GM23248 (cell line): Measurements from ENCODE around the gene CALR3. TPM values are rescaled to one million over a fixed set of nuclear protein-coding genes. Genes with fewer than 3 reads are reported as not detected.

Experiments used
- DNase-seq: peaks from one replicate; pipeline ENCODE4 v3.0.0-alpha.2; 2015
- H2AFZ ChIP-seq: fragments of 200-600 bp; sonication (generic); 2 replicates; pipeline ENCODE4 v1.6.1; 2016; ENCODE audit warnings: antibody characterized with exemption
- H3F3A ChIP-seq: fragments of 200-600 bp; sonication (generic); 2 replicates; pipeline ENCODE4 v1.6.1; 2016; ENCODE audit warnings: mild to moderate bottlenecking, antibody characterized with exemption, mixed run types; ENCODE audit not compliant: insufficient read depth
- H3K27ac ChIP-seq: fragments of 200-600 bp; sonication (generic); 2 replicates; pipeline ENCODE4 v1.5.1; 2016; ENCODE audit warnings: mild to moderate bottlenecking
- H3K27me3 ChIP-seq: fragments of 200-600 bp; sonication (generic); replicated peaks from 2 replicates; pipeline ENCODE4 v1.6.1; 2016; ENCODE audit warnings: mild to moderate bottlenecking; ENCODE audit not compliant: insufficient read depth
- H3K36me3 ChIP-seq: fragments of 200-600 bp; sonication (generic); 2 replicates; pipeline ENCODE4 v1.6.1; 2016; ENCODE audit warnings: low read depth, mild to moderate bottlenecking
- H3K4me1 ChIP-seq: fragments of 200-600 bp; sonication (generic); 2 replicates; pipeline ENCODE4 v1.6.1; 2016; ENCODE audit warnings: mild to moderate bottlenecking; ENCODE audit not compliant: insufficient read depth
- H3K4me2 ChIP-seq: fragments of 200-600 bp; sonication (generic); one replicate; pipeline ENCODE4 v1.6.1; 2016; ENCODE audit warnings: mild to moderate bottlenecking; ENCODE audit not compliant: unreplicated experiment
- H3K4me3 ChIP-seq: fragments of 200-600 bp; sonication (generic); 2 replicates; pipeline ENCODE4 v1.5.1; 2016; ENCODE audit warnings: mild to moderate bottlenecking
- H3K79me2 ChIP-seq: fragments of 200-600 bp; sonication (generic); 2 replicates; pipeline ENCODE4 v1.6.1; 2016; ENCODE audit warnings: mild to moderate bottlenecking; ENCODE audit not compliant: insufficient read depth
- H3K9ac ChIP-seq: fragments of 200-600 bp; sonication (generic); 2 replicates; pipeline ENCODE4 v1.6.1; 2016; ENCODE audit warnings: mild to moderate bottlenecking
- H3K9me2 ChIP-seq: fragments of 200-600 bp; sonication (generic); 2 replicates; pipeline ENCODE4 v1.6.1; 2016; ENCODE audit warnings: mixed run types, mild to moderate bottlenecking, moderate library complexity; ENCODE audit not compliant: insufficient read depth
- H3K9me3 ChIP-seq: fragments of 200-600 bp; sonication (generic); one replicate; pipeline ENCODE4 v1.6.1; 2017; ENCODE audit warnings: low read depth
- H4K20me1 ChIP-seq: fragments of 200-600 bp; sonication (generic); 2 replicates; pipeline ENCODE4 v1.6.0; 2016; ENCODE audit not compliant: insufficient read depth
- EZH2 ChIP-seq: fragments of 200-600 bp; sonication (generic); IDR thresholded peaks from 2 replicates; pipeline ENCODE4 v1.6.1; 2018; ENCODE audit warnings: antibody characterized with exemption, mild to moderate bottlenecking; ENCODE audit not compliant: insufficient read depth, poor library complexity, severe bottlenecking
- EZH2phosphoT487 ChIP-seq: fragments of 200-600 bp; sonication (generic); IDR thresholded peaks from 2 replicates; pipeline ENCODE4 v1.6.1; 2018; ENCODE audit warnings: antibody characterized with exemption, moderate library complexity, mild to moderate bottlenecking, low read depth; ENCODE audit not compliant: insufficient read depth
- WGBS, 2 experiments: methylation state at CpG; one replicate each; pipeline ENCODE4 v1.1.6; 2015 to 2017; ENCODE audit warnings: low lambda C conversion rate in 2 of 2, low coverage in 1 of 2; ENCODE audit errors: missing lambda C conversion rate in 2 of 2; 5-methylcytosine and 5-hydroxymethylcytosine counted together
- in situ Hi-C: fragments of 300-500 bp; cut with MboI; formaldehyde crosslinking; loops from 2 replicates; pipeline ENCODE4 v1.15.0; 2020
- polyA plus RNA-seq: library from polyadenylated mRNA; unstranded; fragments of >200 nt; fragmentation: Nextera tagmentation; extraction: Ambion mirVana; gene quantifications from 2 replicates; pipeline ENCODE4 v1.2.1, GENCODE V29; 2016
- total RNA-seq: library from RNA; depleted of rRNA; stranded (reverse); fragments of >200 nt; shearing (Covaris generic); gene quantifications from 2 replicates; pipeline ENCODE4 v1.2.3, GENCODE V29; 2014

The CALR3 gene
- total and polyA plus RNA-seq, 2 experiments from 2014 or later = not detected

GRCh38 chr19:16525751-16526481, 29.9 kb upstream of the CALR3 start:
- 97% methylated on average over 23 to 26 of the region's 29 CpGs for WGBS, 2 experiments
- no peak overlapping the region for H2AFZ ChIP-seq
- in situ Hi-C loops = no loop called here
- H3K4me1 ChIP-seq = no peaks in the 10 kb centered on the region
- H3K27ac ChIP-seq = no peak overlapping the region
- peaks cover 34% of the 10 kb centered on the region; the same call in 1 of the 2 replicates for H3K36me3 ChIP-seq
- H3K27me3 ChIP-seq = no peaks in the 10 kb centered on the region
- TF ChIP-seq EZH2 = no peak
- no peak for TF ChIP-seq EZH2phosphoT487
- no peak for DNase-seq
- no peaks in the 10 kb centered on the region for H3K9me3 ChIP-seq
- H3F3A ChIP-seq = no peaks in the 10 kb centered on the region
- no peak overlapping the region for H3K4me2 ChIP-seq
- H3K9me2 ChIP-seq = no peaks in the 10 kb centered on the region
- H3K9ac ChIP-seq = no peak overlapping the region
- H4K20me1 ChIP-seq = no peaks in the 10 kb centered on the region
- H3K4me3 ChIP-seq = no peak overlapping the region
- peaks cover 8% of the 10 kb centered on the region; the same call in 1 of the 2 replicates for H3K79me2 ChIP-seq

- WGBS, 2 experiments = 96 to 97% methylated on average over 34 to 54 of the region's 54 CpGs
- in situ Hi-C loops = no loop called here
- H4K20me1 ChIP-seq = no peaks in the 10 kb centered on the region
Measured at GRCh38 chr19:16524991-16525734, 29.2 kb upstream of the CALR3 start.

GRCh38 chr19:16522559-16523377, 26.8 kb upstream of the CALR3 start:
- DNase-seq = no peak
- TF ChIP-seq EZH2 (no peak), EZH2phosphoT487 (no peak)
- Histone ChIP-seq H3K36me3 (peaks cover 19% of the 10 kb centered on the region; the same call in 1 of the 2 replicates), H3K9me3 (no peaks in the 10 kb centered on the region), H3K4me3 (no peak overlapping the region), H4K20me1 (no peaks in the 10 kb centered on the region), H3K4me2 (no peak overlapping the region), H3K4me1 (no peaks in the 10 kb centered on the region), H3F3A (peaks cover 7% of the 10 kb centered on the region; the same call in 1 of the 2 replicates), H3K27me3 (no peaks in the 10 kb centered on the region), H3K9me2 (no peaks in the 10 kb centered on the region), H3K79me2 (peaks cover 8% of the 10 kb centered on the region; the same call in 1 of the 2 replicates), H3K9ac (no peak overlapping the region), H3K27ac (no peak overlapping the region), H2AFZ (no peak overlapping the region)
- WGBS, 2 experiments = 92 to 94% methylated on average over 19 to 24 of the region's 25 CpGs
- in situ Hi-C loops = no loop called here

More at GRCh38 chr19:16524991-16525734, 29.2 kb upstream of the CALR3 start:
- H2AFZ ChIP-seq = no peak overlapping the region
- peaks cover 8% of the 10 kb centered on the region; the same call in 1 of the 2 replicates for H3K79me2 ChIP-seq
- H3K9ac ChIP-seq = no peak overlapping the region
- no peaks in the 10 kb centered on the region for H3F3A ChIP-seq
- no peaks in the 10 kb centered on the region for H3K27me3 ChIP-seq
- no peaks in the 10 kb centered on the region for H3K4me1 ChIP-seq
- H3K4me2 ChIP-seq = no peak overlapping the region
- H3K9me3 ChIP-seq = no peaks in the 10 kb centered on the region
- no peaks in the 10 kb centered on the region for H3K9me2 ChIP-seq
- TF ChIP-seq EZH2 (no peak), EZH2phosphoT487 (no peak)
- H3K36me3 ChIP-seq = peaks cover 34% of the 10 kb centered on the region; the same call in 1 of the 2 replicates
- no peak overlapping the region for H3K4me3 ChIP-seq
- no peak for DNase-seq
- H3K27ac ChIP-seq = no peak overlapping the region
